Measurements from ENCODE around the gene KCNH2.

GRCh38 chr7:150941351-150942000 lies 36.6 kb downstream of the KCNH2 start:
- TF ChIP-seq CTCF (IDR thresholded peaks at IDR 0.05) = no peak
- no peak for TF ChIP-seq ZFX (IDR thresholded peaks at IDR 0.05; ENCODE audit: borderline replicate concordance)
